22Rv1 (cell line): Measurements from ENCODE around the gene KHNYN.
"Not testable (repeated sequence)": the region's sequence is repeated elsewhere in the genome, so short reads cannot be mapped to it uniquely, and the experiment has no call there.

Source experiments
- ZFX ChIP-seq: fragments of 450-650 bp; IDR thresholded peaks from 2 replicates; pipeline ENCODE4 v1.6.1; 2017; ENCODE audit warnings: antibody characterized with exemption, borderline replicate concordance
- TF ChIP-seq, protein P1 (sequence below): fragments of 450-650 bp; IDR thresholded peaks from 2 replicates; pipeline ENCODE4 v1.5.1; 2017; ENCODE audit warnings: mild to moderate bottlenecking

DNA sequence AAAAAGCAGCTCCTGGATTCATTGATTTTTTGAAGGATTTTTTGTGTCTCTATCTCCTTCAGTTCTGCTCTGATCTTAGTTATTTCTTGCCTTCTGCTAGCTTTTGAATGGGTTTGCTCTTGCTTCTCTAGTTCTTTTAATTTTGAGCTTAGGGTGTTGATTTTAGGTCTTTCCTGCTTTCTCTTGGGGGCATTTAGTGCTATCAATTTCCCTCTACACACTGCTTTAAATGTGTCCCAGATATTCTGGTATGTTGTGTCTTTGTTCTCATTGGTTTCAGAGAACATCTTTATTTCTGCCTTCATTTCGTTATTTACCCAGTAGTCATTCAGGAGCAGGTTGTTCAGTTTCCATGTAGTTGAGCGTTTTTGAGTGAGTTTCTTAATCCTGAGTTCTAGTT, 21.1 kb downstream of the KHNYN start:
- TF ChIP-seq, protein P1, sequence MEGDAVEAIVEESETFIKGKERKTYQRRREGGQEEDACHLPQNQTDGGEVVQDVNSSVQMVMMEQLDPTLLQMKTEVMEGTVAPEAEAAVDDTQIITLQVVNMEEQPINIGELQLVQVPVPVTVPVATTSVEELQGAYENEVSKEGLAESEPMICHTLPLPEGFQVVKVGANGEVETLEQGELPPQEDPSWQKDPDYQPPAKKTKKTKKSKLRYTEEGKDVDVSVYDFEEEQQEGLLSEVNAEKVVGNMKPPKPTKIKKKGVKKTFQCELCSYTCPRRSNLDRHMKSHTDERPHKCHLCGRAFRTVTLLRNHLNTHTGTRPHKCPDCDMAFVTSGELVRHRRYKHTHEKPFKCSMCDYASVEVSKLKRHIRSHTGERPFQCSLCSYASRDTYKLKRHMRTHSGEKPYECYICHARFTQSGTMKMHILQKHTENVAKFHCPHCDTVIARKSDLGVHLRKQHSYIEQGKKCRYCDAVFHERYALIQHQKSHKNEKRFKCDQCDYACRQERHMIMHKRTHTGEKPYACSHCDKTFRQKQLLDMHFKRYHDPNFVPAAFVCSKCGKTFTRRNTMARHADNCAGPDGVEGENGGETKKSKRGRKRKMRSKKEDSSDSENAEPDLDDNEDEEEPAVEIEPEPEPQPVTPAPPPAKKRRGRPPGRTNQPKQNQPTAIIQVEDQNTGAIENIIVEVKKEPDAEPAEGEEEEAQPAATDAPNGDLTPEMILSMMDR = not testable (repeated sequence)
- TF ChIP-seq ZFX = not testable (repeated sequence)
